Measurements from ENCODE around the gene SEC61A2.

Gene SEC61A2

DNA sequence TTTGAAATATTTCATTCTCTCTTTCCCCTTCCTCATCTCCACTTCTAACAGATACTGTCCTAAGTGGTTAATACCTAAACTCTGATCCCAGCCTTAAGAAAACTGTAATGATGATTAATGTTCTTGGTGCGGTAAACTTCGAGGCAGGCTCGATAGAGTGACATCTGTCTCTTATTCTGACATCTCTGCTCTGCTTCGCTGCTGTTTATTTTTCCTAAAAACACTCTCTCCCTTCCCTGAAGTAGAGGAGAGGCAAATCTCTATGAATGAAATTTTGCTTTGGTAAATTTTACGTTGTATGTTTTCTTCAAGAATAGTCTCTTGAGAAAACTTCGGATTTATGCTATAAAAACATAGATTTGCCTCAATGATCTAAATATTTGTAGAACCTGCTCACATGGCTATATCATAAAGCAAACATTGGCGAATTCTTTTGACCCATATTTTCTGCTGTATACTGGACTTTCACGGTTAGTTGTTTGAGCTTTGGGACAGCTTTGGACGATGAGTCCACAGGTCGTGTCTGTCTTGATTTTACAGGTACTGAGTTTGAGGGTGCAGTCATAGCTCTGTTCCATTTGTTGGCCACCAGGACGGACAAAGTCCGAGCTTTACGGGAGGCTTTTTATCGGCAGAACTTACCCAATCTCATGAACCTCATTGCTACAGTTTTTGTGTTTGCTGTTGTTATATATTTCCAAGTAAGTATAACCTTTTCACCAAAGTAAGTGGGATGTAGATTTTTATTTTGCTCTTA lies 27.1 kb downstream of the SEC61A2 start:
- no peak for DNase-seq (ENCODE audit: extremely low read depth, low read depth)
- TF ChIP-seq, protein P1, sequence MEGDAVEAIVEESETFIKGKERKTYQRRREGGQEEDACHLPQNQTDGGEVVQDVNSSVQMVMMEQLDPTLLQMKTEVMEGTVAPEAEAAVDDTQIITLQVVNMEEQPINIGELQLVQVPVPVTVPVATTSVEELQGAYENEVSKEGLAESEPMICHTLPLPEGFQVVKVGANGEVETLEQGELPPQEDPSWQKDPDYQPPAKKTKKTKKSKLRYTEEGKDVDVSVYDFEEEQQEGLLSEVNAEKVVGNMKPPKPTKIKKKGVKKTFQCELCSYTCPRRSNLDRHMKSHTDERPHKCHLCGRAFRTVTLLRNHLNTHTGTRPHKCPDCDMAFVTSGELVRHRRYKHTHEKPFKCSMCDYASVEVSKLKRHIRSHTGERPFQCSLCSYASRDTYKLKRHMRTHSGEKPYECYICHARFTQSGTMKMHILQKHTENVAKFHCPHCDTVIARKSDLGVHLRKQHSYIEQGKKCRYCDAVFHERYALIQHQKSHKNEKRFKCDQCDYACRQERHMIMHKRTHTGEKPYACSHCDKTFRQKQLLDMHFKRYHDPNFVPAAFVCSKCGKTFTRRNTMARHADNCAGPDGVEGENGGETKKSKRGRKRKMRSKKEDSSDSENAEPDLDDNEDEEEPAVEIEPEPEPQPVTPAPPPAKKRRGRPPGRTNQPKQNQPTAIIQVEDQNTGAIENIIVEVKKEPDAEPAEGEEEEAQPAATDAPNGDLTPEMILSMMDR (IDR thresholded peaks at IDR 0.05; ENCODE audit: low read depth, low read length, missing control alignments), result no peak
- H3K4me3 ChIP-seq (replicated peaks; ENCODE audit: low read depth, low read length), result no peak overlapping the region

DNA sequence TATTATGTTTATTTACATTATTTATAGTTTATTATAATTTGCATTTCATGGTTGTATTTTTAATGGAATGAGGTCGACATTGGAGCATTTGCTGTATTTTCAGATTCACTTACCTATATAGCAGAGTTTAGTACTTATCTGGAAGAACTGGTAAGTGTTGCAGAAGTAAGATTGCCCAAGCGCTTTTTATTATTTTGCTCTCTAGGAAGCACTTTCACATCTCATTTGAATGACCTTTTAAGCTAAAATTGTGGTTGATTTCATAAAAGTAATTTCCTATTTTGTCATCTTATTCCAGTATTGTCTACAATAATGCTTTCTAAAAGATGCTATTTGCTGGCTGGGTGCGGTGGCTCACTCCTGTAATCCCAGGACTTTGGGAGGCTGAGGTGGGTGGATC lies 28.6 kb downstream of the SEC61A2 start:
- no peak for DNase-seq (ENCODE audit: extremely low read depth, low read depth)
- TF ChIP-seq, protein P1 (IDR thresholded peaks at IDR 0.05; ENCODE audit: low read depth, low read length, missing control alignments), result no peak
- H3K4me3 ChIP-seq (replicated peaks; ENCODE audit: low read depth, low read length), result no peak overlapping the region

DNA sequence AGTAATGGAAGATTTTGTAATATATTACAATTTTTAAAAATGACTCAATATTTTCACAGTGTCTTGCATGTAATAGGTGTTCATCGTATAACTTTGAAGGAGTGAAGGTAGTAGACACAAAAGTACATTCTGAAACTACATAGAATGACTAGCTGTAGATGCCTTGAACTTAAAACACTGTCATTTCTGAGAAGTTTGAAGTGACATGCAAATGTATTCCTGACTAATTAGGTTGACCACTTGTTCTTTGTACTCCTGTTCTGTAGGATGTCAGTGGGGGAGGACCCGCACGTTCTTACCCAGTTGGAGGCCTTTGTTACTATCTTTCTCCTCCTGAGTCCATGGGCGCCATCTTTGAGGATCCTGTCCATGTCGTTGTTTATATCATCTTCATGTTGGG lies 31.2 kb downstream of the SEC61A2 start:
- TF ChIP-seq, protein P1 (IDR thresholded peaks at IDR 0.05; ENCODE audit: low read depth, low read length, missing control alignments), result no peak
- no peak overlapping the region for H3K4me3 ChIP-seq (replicated peaks; ENCODE audit: low read depth, low read length)
- DNase-seq (ENCODE audit: extremely low read depth, low read depth), result no peak

DNA sequence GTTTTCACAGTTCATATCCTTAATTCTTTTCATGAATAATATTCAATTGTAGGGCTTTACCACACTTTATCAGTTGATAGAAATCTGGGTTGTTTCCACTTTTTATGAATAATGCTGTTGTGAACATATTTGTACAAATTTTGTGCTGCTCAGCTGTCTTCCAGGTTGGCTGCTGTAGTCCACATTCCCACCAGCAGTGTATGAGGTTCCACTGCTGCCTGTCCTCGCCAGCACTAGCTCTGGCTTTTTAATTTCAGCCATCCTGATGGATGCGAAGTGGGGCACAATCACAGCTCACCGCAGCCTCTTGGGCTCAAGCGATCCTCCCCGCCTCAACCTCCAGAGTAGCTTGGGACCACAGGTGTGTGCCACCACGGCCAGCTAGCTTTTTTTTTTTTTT lies 33.5 kb downstream of the SEC61A2 start:
- H3K4me3 ChIP-seq (replicated peaks; ENCODE audit: low read depth, low read length), result no peak overlapping the region
- TF ChIP-seq, protein P1 (IDR thresholded peaks at IDR 0.05; ENCODE audit: low read depth, low read length, missing control alignments), result no peak
- DNase-seq (ENCODE audit: extremely low read depth, low read depth), result no peak

DNA sequence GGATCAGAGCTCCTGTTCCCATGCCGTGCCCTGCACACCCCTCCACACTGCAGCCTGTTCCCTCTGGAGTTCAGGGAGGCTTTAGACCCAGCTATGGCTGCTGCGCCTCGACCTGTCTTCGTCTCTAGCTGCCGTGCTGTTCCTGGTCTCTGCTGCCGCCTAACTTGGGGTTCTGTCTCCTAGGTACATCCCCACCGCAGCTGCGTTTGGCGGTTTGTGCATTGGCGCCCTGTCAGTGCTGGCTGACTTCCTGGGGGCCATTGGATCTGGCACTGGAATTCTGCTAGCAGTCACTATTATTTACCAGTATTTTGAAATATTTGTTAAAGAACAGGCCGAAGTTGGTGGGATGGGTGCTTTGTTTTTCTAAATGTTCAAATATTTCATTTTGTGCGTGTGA lies 34.6 kb downstream of the SEC61A2 start:
- DNase-seq (ENCODE audit: extremely low read depth, low read depth), result no peak
- TF ChIP-seq, protein P1 (IDR thresholded peaks at IDR 0.05; ENCODE audit: low read depth, low read length, missing control alignments), result no peak
- no peak overlapping the region for H3K4me3 ChIP-seq (replicated peaks; ENCODE audit: low read depth, low read length)

DNA sequence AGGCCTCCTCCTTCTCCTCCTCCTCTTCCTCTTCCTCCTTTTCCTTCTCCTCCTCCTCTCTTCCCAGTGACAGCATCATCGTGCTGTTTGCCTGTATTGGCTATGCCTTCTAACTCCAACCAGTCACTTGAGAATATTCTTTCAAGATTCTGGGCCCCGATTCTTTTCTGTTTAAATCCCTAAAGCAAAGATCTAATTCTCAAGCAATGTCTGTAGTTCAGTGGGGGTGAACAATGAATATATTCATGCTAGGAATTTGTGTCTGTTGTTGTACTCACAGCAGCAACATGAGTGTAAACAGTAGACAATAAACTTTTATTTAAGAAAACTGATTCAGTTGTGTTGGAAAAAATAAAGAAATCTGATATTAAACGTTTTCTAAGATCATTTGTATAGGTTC lies 35.6 kb downstream of the SEC61A2 start:
- H3K4me3 ChIP-seq (replicated peaks; ENCODE audit: low read depth, low read length), result no peak overlapping the region
- no peak for DNase-seq (ENCODE audit: extremely low read depth, low read depth)
- TF ChIP-seq, protein P1 (IDR thresholded peaks at IDR 0.05; ENCODE audit: low read depth, low read length, missing control alignments), result no peak

Data from HFF-Myc (cell line).